Memory B cell (primary cell): ENCODE data around the gene COQ4.
"Not testable (repeated sequence)": the region's sequence is repeated elsewhere in the genome, so short reads cannot be mapped to it uniquely, and the experiment has no call there.

Experiments
- ATAC-seq: fragments of 150-1000 bp; cut with Tn5 transposase; 2 replicates; pipeline ENCODE4 v1.10.0; 2021; ENCODE audit warnings: low read depth, mild to moderate bottlenecking, moderate library complexity
- DNase-seq, 2 donors: peaks; one replicate each; pipeline ENCODE4 v3.0.0; 2022; ENCODE audit warnings: low spot score in 2 of 2
- H3K27ac Mint-ChIP-seq: one replicate; pipeline ENCODE4 v1.8.0; 2022; ENCODE audit warnings: mild to moderate bottlenecking, moderate library complexity, mixed read lengths
- H3K27me3 Mint-ChIP-seq: one replicate; pipeline ENCODE4 v1.8.0; 2022; ENCODE audit warnings: mixed read lengths
- H3K36me3 Mint-ChIP-seq: one replicate; pipeline ENCODE4 v1.8.0; 2022; ENCODE audit warnings: mild to moderate bottlenecking, mixed read lengths
- H3K4me1 Mint-ChIP-seq: one replicate; pipeline ENCODE4 v1.8.0; 2022; ENCODE audit warnings: mixed read lengths
- H3K4me3 Mint-ChIP-seq: one replicate; pipeline ENCODE4 v1.8.0; 2022; ENCODE audit warnings: mild to moderate bottlenecking, moderate library complexity, mixed read lengths
- H3K9me3 Mint-ChIP-seq: one replicate; pipeline ENCODE4 v1.8.0; 2022; ENCODE audit warnings: mixed read lengths

The COQ4 gene

DNA sequence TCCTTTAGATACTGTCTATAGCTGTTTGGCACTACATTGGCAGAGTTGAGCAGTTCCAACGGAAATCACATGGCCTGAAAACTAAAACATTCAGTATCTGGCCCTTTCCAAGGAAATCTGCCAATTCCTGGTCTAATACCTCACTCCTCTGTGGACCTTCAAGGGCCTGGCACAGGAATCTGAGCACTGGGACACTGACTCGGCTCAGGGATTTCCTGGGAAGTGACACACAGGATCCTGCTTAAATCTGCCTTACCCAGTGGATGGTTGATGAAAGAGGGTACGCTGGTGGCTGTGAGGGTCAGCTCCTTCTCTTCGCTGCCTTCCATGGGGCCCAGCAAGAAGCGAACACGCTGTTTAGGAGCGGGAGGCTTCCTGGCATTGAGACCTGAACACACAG, 1.3 kb upstream of the COQ4 start:
- no peak for ATAC-seq
- H3K27ac Mint-ChIP-seq = peak overlapping the region; percentile 94
- peak overlapping the region; percentile 95 for H3K4me3 Mint-ChIP-seq
- H3K36me3 Mint-ChIP-seq = peaks cover 2% of the 10 kb centered on the region
- no peaks in the 10 kb centered on the region for H3K9me3 Mint-ChIP-seq
- DNase-seq = no peak
- H3K4me1 Mint-ChIP-seq = peaks cover 11% of the 10 kb centered on the region
- no peaks in the 10 kb centered on the region for H3K27me3 Mint-ChIP-seq

DNA sequence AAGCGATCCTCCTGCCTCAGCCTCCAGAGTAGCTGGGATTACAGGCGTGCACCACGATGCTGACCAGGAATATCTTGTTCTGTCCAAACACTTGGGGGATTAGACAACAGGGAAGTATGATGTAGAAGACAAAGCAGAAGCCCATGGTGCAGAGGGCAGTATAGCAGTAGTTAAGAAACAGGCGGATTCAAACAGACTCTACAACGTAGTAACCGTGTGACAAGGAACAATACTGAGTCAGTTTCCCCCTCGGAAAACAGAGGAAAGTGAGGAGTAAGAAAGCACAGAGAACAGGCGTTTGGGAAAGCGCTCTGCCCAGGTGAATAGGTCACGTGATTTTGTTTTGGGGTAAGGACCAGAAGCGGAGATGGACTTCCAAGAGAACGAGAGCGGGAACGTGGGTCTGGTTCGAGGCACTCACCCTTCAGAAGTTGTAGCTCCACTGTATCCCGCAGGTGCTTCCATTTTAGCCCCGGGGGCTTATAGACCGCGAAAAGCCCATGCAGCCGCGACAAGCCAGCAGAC, 698 bp upstream of the COQ4 start:
- ATAC-seq = no peak
- H3K9me3 Mint-ChIP-seq = no peaks in the 10 kb centered on the region
- no peak for DNase-seq
- H3K4me3 Mint-ChIP-seq = peak overlapping the region; percentile 95
- H3K27me3 Mint-ChIP-seq = no peaks in the 10 kb centered on the region
- peaks cover 11% of the 10 kb centered on the region for H3K4me1 Mint-ChIP-seq
- H3K36me3 Mint-ChIP-seq = peaks cover 2% of the 10 kb centered on the region
- peak overlapping the region; percentile 94 for H3K27ac Mint-ChIP-seq

DNA sequence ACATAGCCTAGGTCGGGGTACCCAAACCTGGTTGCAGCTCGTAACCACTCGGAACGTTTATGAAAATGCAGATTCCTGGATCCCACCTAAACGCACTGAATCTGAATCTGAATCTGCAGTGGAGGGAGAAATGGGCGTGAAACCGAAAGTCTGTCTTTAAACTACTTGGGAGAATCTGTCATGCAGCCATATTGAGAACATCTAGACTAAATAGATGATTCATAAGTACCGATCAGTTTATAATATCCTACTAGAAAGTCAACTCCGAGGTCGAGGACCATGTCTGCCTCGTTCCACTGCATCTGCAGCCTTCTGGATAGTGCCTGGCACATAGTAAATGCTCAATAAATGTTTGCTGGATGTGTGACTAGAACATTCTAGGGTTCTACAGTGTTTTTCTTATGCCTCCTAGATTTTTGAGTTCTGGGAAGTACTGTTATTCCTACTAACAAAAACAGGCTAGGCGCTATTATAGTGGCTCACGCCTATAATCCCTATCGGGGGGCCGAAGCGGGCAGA, 632 bp downstream of the COQ4 start:
- H3K4me1 Mint-ChIP-seq = peaks cover 11% of the 10 kb centered on the region
- no peak for ATAC-seq
- H3K27me3 Mint-ChIP-seq = no peaks in the 10 kb centered on the region
- no peaks in the 10 kb centered on the region for H3K9me3 Mint-ChIP-seq
- DNase-seq = no peak
- H3K27ac Mint-ChIP-seq = peak overlapping the region; percentile 94
- peak overlapping the region; percentile 95 for H3K4me3 Mint-ChIP-seq
- H3K36me3 Mint-ChIP-seq = peaks cover 3% of the 10 kb centered on the region

DNA sequence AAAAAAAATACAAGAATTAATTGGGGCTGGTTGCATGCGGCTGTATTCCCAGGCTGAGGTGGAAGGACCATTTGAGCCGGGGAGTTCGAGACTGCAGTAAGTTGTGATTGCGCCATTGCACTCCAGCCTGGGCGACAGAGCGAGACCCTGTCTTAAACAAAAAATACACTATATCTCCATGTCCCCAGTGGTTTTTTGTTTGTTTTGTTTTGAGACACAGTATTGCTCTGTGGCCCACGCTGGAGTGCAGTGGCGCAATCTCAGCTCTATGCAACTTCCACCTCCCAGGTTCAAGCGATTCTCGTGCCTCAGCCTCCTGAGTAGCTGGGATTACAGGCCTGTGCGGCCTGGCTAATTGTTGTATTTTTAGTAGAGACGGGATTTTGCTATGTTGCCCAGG, 1.2 kb downstream of the COQ4 start:
- peak overlapping the region; percentile 95 for H3K4me3 Mint-ChIP-seq
- no peak for DNase-seq
- ATAC-seq = no peak
- H3K36me3 Mint-ChIP-seq = peaks cover 3% of the 10 kb centered on the region
- H3K27me3 Mint-ChIP-seq = no peaks in the 10 kb centered on the region
- no peaks in the 10 kb centered on the region for H3K9me3 Mint-ChIP-seq
- peaks cover 11% of the 10 kb centered on the region for H3K4me1 Mint-ChIP-seq
- H3K27ac Mint-ChIP-seq = no peak overlapping the region

DNA sequence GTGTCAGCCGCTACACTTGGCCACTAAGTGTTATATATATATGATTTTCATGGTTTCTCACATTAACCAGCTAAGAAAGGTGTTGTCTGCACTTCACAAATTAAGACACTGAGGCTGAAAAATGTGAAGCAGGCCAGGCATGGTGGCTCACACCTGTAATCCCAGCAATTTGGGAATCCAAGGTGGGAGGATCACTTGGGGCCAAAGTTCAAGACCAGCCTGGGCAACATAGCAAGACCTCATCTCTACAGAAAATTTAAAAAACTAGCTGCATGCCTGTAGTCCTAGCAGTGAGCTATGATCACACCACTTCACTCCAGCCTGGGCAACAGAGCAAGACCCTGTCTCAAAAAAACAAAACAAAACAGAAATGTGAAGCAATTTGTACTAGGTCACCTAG, 1.8 kb downstream of the COQ4 start:
- no peaks in the 10 kb centered on the region for H3K27me3 Mint-ChIP-seq
- H3K4me3 Mint-ChIP-seq = peak overlapping the region; percentile 21
- peaks cover 3% of the 10 kb centered on the region for H3K36me3 Mint-ChIP-seq
- H3K9me3 Mint-ChIP-seq = no peaks in the 10 kb centered on the region
- no peak overlapping the region for H3K27ac Mint-ChIP-seq
- ATAC-seq (no peak), DNase-seq (no peak)
- peaks cover 11% of the 10 kb centered on the region for H3K4me1 Mint-ChIP-seq

DNA sequence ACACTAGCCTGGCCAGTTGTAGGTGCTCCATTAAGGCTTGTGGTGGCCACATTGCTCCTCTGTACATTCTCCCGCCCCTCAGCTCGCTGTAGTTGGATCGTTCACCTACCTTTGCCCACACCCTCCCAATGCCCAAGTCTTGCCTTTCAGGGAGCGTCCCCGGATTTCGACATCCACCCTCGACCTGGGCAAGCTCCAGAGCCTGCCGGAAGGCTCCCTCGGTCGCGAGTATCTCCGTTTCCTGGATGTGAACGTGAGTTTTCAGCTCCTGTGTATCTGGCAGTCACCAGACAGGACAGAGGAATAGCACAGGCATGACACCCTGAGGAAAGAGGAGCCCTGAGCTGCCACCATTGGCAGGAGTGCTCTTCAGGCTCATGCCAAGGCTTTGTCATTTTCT, 3.0 kb downstream of the COQ4 start:
- no peaks in the 10 kb centered on the region for H3K9me3 Mint-ChIP-seq
- peaks cover 3% of the 10 kb centered on the region for H3K36me3 Mint-ChIP-seq
- H3K4me3 Mint-ChIP-seq = no peak overlapping the region
- ATAC-seq = no peak
- H3K4me1 Mint-ChIP-seq = peaks cover 11% of the 10 kb centered on the region
- no peak for DNase-seq
- no peaks in the 10 kb centered on the region for H3K27me3 Mint-ChIP-seq
- H3K27ac Mint-ChIP-seq = no peak overlapping the region

DNA sequence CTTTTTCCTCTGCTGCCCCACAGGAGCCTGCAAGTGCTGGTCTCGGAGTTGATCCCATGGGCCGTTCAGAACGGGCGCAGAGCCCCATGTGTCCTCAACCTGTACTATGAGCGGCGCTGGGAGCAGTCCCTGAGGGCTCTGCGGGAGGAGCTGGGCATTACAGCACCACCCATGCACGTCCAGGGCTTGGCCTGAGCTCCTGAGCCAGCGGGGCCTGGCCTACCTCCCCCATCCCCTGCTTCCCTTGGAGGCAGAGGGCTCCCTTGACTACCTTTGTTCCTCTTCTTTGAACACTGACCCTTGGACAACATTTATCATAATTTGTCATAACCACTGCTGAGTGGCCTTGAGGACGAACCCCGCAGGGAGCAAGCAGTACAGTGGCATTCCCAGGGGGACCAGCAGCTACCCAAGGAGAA, 10.8 kb downstream of the COQ4 start:
- Mint-ChIP-seq H3K4me1 (no peaks in the 10 kb centered on the region), H3K27me3 (no peaks in the 10 kb centered on the region), H3K36me3 (no peaks in the 10 kb centered on the region), H3K9me3 (no peaks in the 10 kb centered on the region), H3K4me3 (no peak overlapping the region), H3K27ac (no peak overlapping the region)
- DNase-seq (no peak), ATAC-seq (no peak)

DNA sequence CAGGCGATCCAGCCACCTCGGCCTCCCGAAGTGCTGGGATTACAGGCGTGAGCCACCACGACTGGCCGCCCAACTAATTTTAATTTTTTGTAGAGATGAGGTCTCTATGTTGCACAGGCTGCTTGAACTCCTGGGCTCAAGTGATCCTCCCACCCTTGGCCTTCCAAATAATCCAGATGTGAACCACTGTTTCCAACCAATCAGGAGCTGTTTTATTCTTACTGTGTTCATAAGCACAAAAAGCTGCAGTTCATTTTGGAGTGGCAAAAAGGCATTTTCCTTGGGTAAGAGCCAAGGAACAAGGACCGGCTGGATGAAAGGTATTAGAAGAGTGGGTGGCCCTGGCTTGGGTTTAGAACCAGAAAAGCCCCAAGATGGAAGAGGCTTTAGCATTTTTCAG, 12.5 kb downstream of the COQ4 start:
- H3K36me3 Mint-ChIP-seq = no peaks in the 10 kb centered on the region
- H3K4me3 Mint-ChIP-seq = no peak overlapping the region
- DNase-seq = no peak
- H3K27me3 Mint-ChIP-seq = no peaks in the 10 kb centered on the region
- no peaks in the 10 kb centered on the region for H3K4me1 Mint-ChIP-seq
- H3K9me3 Mint-ChIP-seq = no peaks in the 10 kb centered on the region
- ATAC-seq = no peak
- H3K27ac Mint-ChIP-seq = no peak overlapping the region

DNA sequence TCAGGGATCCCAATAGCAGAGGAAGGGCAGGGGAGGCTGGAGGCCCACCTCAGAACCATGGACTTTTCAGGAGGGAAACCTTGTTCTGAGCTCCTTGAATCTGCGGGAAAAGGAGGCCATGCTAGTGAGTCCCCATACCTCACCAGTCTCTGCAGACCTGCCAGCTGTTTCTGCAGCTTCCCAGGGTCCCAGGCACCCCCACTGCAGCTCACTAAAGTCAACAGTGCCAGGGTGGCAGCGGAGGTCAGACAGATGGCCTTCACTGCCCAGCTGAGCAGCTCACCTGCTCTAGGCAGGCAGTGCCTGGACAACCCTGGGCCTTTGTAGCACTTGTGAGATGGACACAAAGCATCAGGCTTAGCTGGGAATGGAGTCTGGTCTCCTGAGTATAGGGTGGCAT, 13.3 kb downstream of the COQ4 start:
- DNase-seq (no peak), ATAC-seq (no peak)
- H3K4me1 Mint-ChIP-seq = no peaks in the 10 kb centered on the region
- H3K36me3 Mint-ChIP-seq = no peaks in the 10 kb centered on the region
- H3K27ac Mint-ChIP-seq = no peak overlapping the region
- H3K27me3 Mint-ChIP-seq = no peaks in the 10 kb centered on the region
- no peak overlapping the region for H3K4me3 Mint-ChIP-seq
- no peaks in the 10 kb centered on the region for H3K9me3 Mint-ChIP-seq

DNA sequence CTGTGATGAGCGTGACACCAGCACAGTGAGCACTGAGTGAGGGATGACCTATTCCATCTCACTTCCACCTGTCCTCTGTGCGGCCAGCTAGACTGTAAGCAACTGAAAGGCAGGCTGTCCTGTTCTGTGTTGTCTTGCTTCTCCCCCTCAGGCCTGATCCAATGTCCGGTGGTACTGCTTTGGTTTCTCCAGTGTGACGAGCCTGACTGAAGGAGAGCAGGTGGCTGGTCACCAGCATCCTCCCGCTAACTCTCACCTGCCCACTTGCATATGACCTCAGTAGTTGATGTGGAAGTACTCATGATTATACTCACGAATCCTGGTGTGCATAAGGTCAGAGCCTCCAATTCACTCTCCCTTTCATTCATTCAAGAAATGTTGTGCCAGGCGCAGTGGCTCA, 15.3 kb downstream of the COQ4 start:
- DNase-seq (no peak), ATAC-seq (no peak)
- H3K4me1 Mint-ChIP-seq = peaks cover 3% of the 10 kb centered on the region
- no peaks in the 10 kb centered on the region for H3K9me3 Mint-ChIP-seq
- H3K27me3 Mint-ChIP-seq = no peaks in the 10 kb centered on the region
- H3K36me3 Mint-ChIP-seq = no peaks in the 10 kb centered on the region
- no peak overlapping the region for H3K4me3 Mint-ChIP-seq
- no peak overlapping the region for H3K27ac Mint-ChIP-seq

DNA sequence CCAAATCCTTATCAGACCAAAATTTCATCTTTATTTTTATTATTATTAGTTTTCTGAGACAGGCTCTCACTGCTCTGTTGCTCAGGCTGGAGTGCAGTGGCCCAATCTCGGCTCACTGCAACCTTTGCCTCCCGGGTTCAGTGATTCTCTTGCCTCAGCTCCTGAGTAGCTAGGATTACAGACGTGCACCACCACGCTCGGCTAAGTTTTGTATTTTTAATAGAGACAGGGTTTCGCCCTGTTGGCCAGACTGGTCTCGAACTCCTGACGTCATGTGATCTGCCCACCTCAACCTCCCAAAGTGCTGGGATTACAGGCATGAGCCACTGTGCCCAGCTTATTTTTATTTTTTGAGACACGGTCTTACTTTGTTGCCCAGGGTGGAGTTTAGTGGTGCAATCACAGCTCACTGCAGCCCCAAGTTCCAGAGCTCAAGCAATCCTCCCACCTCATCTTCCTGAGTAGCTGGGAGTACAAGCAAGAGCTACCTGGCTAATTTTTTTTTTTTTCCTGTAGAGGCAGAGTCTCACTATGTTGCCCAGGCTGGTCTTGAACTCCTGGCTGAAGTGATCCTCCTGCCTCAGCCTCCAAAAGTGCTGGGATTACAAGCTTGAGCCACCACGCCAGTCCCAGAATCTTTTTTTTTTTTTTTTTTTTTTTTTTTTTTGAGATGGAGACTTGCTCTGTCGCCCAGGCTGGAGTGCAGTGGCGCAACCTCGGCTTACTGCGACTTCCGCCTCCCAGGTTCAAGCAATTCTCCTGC, 16.4 kb downstream of the COQ4 start:
- not testable (repeated sequence) for ATAC-seq, H3K27me3 Mint-ChIP-seq, DNase-seq, H3K9me3 Mint-ChIP-seq, H3K36me3 Mint-ChIP-seq, H3K4me1 Mint-ChIP-seq, H3K27ac Mint-ChIP-seq
- peak overlapping the region; percentile 88 for H3K4me3 Mint-ChIP-seq

DNA sequence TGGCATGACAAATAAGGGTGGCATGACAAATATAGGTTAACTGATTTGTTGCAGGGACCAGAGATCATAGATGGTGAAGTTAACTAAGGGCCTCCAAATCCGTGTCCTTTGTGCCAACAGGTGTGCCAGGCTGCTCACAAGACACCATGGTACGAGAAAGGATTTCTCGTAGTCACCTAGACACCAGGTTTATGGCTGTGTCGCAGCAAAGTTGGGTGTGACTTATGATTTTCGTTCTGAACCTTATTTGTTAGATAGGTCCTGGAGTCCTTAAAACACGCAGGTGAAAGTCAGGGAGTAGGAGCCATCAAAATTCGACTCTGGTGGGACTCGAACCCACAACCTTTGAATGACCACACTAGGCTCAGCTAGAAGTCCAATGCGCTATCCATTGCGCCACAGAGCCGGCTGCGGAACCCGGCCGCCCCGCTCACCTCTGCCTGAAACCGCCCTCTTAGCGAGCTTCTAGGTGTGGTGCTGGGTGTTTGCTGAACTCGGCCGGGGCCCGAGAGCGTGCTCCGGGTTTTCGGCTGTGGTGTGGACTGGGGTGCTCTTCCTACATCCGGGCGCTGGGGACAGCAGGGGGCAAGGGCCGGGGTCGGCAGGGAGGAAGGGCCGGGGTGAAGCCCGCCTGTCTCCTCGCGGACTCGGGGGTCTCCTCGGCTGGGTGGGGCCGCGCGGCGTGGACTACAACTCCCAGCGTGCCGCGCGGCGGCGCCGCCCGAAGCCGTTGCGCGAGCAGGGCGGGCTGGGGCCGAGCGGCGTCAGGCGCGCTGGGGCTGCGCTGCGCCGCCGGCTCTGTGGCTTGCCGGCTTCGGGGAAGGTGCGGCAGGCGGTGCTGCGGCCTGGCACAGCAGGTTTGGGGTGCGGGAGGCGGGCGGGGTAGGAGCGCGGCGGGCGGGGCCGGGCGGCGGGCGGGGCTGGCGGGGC, 17.4 kb downstream of the COQ4 start, which contains the start of gene SLC27A4:
Gene SLC27A4 (plus strand): TSS at position 767 of the 930 bp plus-strand sequence. CDS start 2,606 bp downstream, outside the sequence.
- Mint-ChIP-seq H3K27me3 (no peaks in the 10 kb centered on the region), H3K4me3 (peak within 1 kb of the TSS; percentile 88), H3K9me3 (no peaks in the 10 kb centered on the region), H3K36me3 (peaks cover 6% of the 10 kb centered on the region), H3K27ac (no peak within 1 kb of the TSS), H3K4me1 (peaks cover 3% of the 10 kb centered on the region)
- ATAC-seq (peak; percentile 92), DNase-seq (peak; percentile 67 to 76)

DNA sequence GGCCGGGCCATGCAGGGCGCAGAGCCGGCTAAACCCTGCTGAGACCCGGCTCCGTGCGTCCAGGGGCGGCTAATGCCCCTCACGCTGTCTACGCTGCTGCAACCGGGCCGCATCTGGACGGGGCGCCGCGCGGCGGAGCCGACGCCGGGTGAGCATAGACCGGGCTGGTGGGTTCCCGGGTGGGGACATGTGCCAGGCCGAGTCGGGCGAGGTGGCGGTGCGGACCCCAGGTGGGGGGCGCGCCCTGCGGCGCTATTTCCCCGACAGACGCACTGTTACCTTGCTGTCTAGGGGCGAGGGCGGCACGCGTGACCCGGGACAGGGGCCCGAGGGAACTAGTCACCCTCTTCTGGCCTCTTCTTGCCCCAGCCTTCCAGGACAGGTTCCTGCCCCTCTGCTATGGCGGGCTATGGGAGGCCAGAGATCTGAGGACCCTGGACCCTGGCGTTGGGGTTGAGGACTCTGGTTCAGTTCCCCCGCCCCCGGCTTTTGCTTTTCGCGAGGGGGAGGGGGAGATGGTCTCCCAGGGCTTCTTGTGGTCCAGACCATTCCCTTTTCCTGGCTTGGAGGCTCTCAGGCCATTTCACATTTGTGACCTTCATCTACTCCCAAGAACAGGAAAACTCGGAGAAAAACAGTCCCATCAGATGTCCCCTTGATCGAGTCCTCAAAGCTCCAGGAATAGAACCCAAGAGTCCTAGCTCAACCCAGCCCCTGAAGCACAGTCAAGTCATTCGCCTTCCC, 18.2 kb downstream of the COQ4 start:
- Mint-ChIP-seq H3K4me3 (peak overlapping the region; percentile 88), H3K27me3 (no peaks in the 10 kb centered on the region), H3K4me1 (peaks cover 3% of the 10 kb centered on the region), H3K27ac (no peak overlapping the region), H3K36me3 (peaks cover 6% of the 10 kb centered on the region), H3K9me3 (no peaks in the 10 kb centered on the region)
- DNase-seq (peak; percentile 16 to 49), ATAC-seq (peak; percentile 42)
